ENCODE data around the gene CARHSP1. TPM values are rescaled to one million over a fixed set of nuclear protein-coding genes. Genes with fewer than 3 reads are reported as not detected.
A peak's percentile ranks its signal among the peaks of the same experiment; 100 is the strongest.

CARHSP1 gene
- polyA plus RNA-seq, 1 experiment = 65.5 TPM

DNA sequence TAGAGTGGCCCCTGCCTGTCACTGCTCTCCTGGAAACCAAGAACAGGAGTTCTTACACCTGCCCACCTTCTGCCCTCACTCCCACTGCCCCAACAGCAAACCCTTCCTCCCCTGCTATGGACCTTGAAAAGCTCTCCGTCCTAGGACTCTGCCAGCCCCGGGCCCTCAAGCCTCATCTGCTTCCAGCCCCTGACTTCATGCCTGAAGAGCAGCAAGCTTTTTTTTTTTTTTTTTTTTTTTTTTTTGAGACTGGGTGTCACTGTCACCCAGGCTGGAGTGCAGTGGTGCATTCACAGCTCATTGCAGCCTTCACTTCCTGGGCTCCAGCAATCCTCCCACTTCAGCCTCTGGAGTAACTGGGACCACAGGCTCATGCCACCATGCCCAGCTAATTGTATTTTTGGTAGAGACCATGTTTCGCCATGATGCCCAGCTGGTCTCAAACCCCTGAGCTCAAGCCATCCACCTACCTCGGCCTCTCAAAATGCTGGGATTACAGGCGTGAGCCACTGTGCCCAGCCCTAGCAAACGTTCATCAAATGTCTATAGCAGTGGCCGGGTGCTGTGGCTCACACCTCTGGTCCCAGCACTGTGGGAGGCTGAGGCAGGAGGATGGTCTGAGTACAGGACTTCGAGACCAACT is 16.9 kb downstream of the CARHSP1 start:
- CTCF ChIA-PET = interaction anchor here (1.1 to 4.5 kb wide), 3 partner anchors 10 to 28 kb away, joined by 4 to 17 read pairs (median 6); no protein-coding TSS in a partner anchor
- TF ChIP-seq, protein P1, sequence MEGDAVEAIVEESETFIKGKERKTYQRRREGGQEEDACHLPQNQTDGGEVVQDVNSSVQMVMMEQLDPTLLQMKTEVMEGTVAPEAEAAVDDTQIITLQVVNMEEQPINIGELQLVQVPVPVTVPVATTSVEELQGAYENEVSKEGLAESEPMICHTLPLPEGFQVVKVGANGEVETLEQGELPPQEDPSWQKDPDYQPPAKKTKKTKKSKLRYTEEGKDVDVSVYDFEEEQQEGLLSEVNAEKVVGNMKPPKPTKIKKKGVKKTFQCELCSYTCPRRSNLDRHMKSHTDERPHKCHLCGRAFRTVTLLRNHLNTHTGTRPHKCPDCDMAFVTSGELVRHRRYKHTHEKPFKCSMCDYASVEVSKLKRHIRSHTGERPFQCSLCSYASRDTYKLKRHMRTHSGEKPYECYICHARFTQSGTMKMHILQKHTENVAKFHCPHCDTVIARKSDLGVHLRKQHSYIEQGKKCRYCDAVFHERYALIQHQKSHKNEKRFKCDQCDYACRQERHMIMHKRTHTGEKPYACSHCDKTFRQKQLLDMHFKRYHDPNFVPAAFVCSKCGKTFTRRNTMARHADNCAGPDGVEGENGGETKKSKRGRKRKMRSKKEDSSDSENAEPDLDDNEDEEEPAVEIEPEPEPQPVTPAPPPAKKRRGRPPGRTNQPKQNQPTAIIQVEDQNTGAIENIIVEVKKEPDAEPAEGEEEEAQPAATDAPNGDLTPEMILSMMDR (IDR thresholded peaks at IDR 0.05; ENCODE audit: low read depth, low read length) = no peak

DNA sequence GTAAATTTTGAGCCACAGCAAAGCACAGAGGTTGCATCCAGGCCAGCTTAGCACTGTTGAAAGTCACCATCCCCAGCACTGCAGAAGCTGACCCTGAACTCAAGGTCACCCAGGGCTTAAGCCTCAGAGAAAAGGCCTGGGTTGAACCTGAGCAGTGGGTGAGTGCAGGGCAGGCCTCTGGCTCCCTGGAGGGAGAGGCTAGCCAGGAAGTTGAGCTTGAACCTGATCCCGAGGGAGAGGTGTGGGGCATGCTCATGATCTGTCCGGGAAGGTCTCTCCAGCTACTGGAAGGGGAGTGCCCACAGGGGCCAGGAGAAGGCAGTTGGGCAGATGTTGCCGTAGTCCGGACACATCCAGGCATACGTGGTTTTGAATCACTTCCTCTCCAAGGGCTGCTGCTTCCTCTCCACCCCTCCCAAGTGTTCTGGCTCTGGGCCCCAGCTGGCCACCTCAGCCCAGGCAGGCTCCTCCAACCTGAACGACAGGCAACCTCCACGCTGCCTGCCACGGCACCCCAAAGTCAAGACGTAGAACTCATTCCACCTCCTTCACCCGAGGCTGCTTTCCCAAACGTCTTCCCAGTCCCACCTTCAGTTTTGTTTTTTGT is 18.4 kb downstream of the CARHSP1 start:
- DNase-seq (ENCODE audit: low read depth, low spot score) = no peak
- TF ChIP-seq, protein P1 (IDR thresholded peaks at IDR 0.05; ENCODE audit: low read depth, low read length) = no peak
- Histone ChIP-seq H3K4me3 (ENCODE audit: low read depth, low read length) (no peak overlapping the region), H3K27me3 (ENCODE audit: control insufficient read depth, insufficient read depth, low read length) (no peaks in the 10 kb centered on the region), H3K27ac (ENCODE audit: low read depth, low read length) (peak overlapping the region; percentile 65), H3K9me3 (ENCODE audit: control insufficient read depth, insufficient read depth, low read length) (no peaks in the 10 kb centered on the region)
- CTCF ChIA-PET = interaction anchor here (0.9 to 1.2 kb wide), 2 partner anchors 30 to 158 kb away, joined by 3 to 6 read pairs; no protein-coding TSS in a partner anchor
- POLR2A ChIA-PET = interaction anchor here (0.5 to 3.3 kb wide), 4 partner anchors 9 to 259 kb away, joined by 3 to 13 read pairs (median 4); partner anchors contain the start of gene CARHSP1

More for the DNA sequence above, 16.9 kb downstream of the CARHSP1 start:
- POLR2A ChIA-PET = interaction anchor here (3.3 kb wide), 1 partner anchor 17 kb away, joined by 13 read pairs; the partner anchor contains the start of gene CARHSP1
- H3K27me3 ChIP-seq (ENCODE audit: control insufficient read depth, insufficient read depth, low read length) = no peaks in the 10 kb centered on the region
- H3K9me3 ChIP-seq (ENCODE audit: control insufficient read depth, insufficient read depth, low read length) = no peaks in the 10 kb centered on the region
- no peak overlapping the region for H3K27ac ChIP-seq (ENCODE audit: low read depth, low read length)
- DNase-seq (ENCODE audit: low read depth, low spot score) = no peak
- H3K4me3 ChIP-seq (ENCODE audit: low read depth, low read length) = no peak overlapping the region

DNA sequence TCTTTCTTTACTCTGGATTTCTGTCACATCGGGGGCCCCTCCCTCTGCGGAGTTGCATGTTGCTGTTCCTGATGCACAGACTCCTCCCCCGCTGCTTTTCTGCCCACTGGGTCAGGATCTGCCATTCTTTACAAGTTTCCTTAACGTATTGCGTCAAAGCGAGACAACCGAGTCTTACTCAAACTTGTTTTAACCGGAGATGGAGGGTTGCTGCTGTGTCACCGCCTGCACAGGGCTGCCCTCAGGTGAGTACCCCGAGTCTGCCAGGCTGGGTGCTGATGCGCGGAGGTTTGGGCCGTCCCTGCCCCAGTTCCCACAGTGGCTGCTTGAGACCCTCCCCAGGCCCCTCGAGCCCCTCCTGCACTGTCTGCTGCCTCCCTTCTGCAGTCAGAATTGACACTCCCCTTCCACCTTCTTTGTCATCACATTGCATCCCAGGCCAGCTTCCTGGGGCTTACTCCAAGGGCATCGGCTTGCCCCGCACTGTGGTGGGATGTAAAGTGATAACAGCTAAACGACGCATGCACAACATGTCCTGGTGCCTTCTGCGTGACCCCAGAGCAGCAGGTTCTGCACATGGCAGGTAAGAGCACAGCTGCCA is 19.3 kb downstream of the CARHSP1 start:
- POLR2A ChIA-PET = interaction anchor here (0.9 to 3.3 kb wide), 2 partner anchors 20 to 31 kb away, joined by 3 to 13 read pairs; partner anchors contain the start of gene CARHSP1
- CTCF ChIA-PET = interaction anchor here (1.2 kb wide), 1 partner anchor 31 kb away, joined by 6 read pairs; no protein-coding TSS in a partner anchor
- H3K27me3 ChIP-seq (ENCODE audit: control insufficient read depth, insufficient read depth, low read length) = no peaks in the 10 kb centered on the region
- TF ChIP-seq, protein P1 (IDR thresholded peaks at IDR 0.05; ENCODE audit: low read depth, low read length) = no peak
- no peak overlapping the region for H3K4me3 ChIP-seq (ENCODE audit: low read depth, low read length)
- peak overlapping the region; percentile 81 for H3K27ac ChIP-seq (ENCODE audit: low read depth, low read length)
- DNase-seq (ENCODE audit: low read depth, low spot score) = no peak
- no peaks in the 10 kb centered on the region for H3K9me3 ChIP-seq (ENCODE audit: control insufficient read depth, insufficient read depth, low read length)

DNA sequence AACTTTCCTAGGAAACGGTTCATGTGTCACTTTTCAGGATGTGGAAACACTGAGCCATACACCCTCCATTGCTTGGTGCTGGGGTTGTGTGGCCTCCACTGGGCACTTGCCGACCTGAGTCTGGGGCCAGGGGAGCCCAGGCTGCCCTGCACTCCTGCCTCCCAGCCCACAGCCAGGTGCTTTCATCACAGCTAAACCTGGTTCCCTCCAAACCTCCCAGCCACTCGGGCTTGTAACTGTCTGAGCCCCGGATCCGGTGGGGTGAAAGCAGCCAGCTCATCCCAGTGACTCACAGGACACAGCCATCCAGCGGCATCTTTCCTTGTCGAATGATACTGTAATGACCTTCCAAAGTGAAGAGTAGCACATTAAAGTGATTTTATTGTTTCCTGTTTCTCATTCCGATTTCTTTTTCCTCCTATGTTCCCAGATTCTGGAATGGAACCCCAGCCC is 19.8 kb downstream of the CARHSP1 start:
- ChIA-PET CTCF (no interaction called here), POLR2A (interaction anchor here (0.9 to 3.3 kb wide), 2 partner anchors 20 to 31 kb away, joined by 3 to 13 read pairs; partner anchors contain the start of gene CARHSP1)
- TF ChIP-seq, protein P1 (IDR thresholded peaks at IDR 0.05; ENCODE audit: low read depth, low read length) = no peak
- Histone ChIP-seq H3K27ac (ENCODE audit: low read depth, low read length) (peak overlapping the region; percentile 81), H3K27me3 (ENCODE audit: control insufficient read depth, insufficient read depth, low read length) (no peaks in the 10 kb centered on the region), H3K9me3 (ENCODE audit: control insufficient read depth, insufficient read depth, low read length) (no peaks in the 10 kb centered on the region), H3K4me3 (ENCODE audit: low read depth, low read length) (no peak overlapping the region)
- no peak for DNase-seq (ENCODE audit: low read depth, low spot score)

Measured in AG04450 (cell line).